Measurements from ENCODE around the gene EPSTI1.
"Not testable (repeated sequence)": the region's sequence is repeated elsewhere in the genome, so short reads cannot be mapped to it uniquely, and the experiment has no call there.

The EPSTI1 gene

DNA sequence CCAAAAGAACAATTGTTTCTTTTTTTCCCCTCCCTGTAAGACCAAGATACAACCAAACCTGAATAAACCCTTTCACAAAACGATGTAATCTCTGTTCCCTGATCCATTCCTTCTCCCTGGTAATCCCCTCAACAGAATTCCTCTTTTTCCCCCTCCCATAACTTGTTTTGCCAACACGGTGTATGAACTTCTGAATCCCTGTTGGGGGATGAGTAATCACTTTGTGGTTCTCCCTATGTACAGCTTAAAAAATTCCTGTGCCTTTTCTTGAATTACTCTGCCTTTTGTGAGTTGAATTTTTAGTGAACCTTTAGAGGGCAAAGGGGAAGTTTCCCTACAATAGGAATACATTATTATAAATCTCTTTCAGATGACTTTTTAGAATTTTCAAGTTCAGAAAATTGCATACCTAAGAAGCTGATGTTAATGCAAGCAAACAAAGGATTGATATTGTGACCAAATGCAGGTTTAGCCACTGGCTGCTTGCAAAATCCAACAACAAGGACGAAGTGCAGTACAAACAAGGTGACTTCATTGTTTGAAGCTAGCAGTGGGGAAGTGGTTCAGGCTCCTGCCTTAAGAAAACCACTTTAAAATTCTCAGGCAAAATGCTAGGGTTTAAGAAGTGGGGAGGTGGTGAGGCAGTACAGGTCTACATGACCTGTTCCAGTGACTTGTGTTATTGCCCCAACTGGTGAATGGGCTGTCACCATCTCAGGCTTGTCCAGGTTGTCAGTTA lies 15.0 kb upstream of the EPSTI1 start:
- FAIRE-seq: no peak
- DNase-seq (ENCODE audit: extremely low spot score, insufficient read length, low read depth): no peak

DNA sequence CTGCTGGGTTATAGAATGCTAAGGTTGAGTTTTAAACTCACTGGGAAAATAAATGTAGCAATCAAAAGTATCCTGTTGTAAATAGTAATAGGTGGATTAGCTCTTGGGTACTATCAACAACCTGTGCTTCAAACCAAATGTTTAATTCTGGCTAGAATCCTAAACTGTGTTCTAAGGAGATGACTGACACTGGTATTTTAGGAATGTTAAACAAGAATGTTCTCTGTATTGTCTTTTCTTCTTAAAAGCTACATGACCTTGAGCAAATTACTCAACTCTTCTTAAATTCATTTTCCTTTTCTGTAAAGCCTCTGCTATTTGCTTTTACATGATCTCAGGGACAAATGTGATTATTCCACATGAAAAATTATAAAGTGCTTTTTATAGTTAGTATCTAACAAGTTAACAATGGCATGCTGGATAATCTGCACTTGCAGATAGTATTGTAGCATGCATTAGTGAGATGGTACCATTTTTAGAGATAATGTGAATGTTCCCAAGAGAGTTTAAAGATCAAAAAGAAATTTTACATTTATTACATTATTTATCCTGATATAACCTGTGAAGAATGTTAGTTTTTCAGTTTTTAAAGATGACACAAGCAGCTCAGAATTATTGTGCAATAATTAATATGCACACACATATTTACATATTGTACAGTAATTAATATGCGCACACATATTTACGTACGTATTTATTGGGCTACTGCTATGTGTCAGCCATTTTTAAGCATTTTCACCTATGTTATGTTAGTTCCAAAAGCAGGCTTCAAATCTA lies 13.6 kb upstream of the EPSTI1 start:
- FAIRE-seq (no peak), DNase-seq (ENCODE audit: extremely low spot score, insufficient read length, low read depth) (no peak)

DNA sequence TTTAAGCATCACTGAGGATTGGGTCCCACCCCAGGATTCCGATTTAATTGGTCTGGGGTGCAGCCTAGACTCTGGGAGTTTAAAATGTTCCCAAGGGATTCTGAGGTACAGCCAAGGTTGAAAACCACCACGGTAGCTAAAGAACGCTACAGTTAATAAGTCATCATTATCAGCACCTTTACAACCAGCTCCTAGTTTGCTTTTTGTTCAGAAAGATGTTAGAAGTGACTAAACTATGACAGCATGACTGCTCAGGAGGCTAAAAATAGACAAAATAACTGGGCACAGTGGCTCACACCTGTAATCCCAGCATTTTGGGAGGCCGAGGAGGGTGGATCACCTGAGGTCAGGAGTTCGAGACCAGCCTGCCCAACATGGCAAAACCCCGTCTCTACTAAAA lies 11.7 kb upstream of the EPSTI1 start:
- no peak for DNase-seq (ENCODE audit: extremely low spot score, insufficient read length, low read depth)
- FAIRE-seq: no peak

DNA sequence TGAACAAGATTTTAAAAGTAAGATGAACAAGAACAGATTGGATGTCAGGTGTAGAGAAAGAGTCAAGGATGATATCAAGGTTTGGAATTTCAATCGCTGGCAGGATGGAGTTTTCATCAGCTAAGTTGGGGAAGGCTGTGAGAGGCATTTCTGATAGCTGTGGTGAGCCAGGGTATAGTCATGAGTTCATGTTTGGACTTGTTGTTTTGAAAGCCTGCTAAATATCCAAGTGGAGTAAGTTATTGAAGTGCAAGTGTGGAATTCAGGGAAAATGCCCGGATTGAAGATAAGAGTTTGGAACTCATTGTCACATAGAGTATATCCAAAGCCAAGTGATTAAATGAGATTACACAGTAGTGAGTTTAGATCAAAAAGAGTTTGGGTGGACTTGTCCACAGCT lies 11.0 kb upstream of the EPSTI1 start:
- FAIRE-seq (no peak), DNase-seq (ENCODE audit: extremely low spot score, insufficient read length, low read depth) (no peak)

DNA sequence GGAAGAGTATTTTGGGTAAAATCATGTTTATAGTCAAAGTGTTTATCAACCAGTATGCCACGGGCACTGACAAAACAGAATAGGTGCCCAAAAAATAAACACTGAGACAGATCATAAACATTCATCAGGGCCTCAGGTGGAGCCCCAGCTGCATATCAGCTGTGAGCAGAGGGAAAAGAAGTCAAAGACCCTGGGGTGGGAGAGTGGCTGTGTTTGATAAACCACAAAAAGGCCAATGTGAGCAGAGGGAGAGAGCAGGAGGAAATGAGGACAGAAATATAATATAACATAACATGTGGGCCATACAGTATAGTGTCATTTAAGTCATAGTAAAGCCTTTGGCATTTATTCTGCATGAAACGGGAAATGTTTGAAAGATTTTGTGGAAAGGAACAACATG lies 10.0 kb upstream of the EPSTI1 start:
- DNase-seq (ENCODE audit: extremely low spot score, insufficient read length, low read depth): no peak
- no peak for FAIRE-seq

DNA sequence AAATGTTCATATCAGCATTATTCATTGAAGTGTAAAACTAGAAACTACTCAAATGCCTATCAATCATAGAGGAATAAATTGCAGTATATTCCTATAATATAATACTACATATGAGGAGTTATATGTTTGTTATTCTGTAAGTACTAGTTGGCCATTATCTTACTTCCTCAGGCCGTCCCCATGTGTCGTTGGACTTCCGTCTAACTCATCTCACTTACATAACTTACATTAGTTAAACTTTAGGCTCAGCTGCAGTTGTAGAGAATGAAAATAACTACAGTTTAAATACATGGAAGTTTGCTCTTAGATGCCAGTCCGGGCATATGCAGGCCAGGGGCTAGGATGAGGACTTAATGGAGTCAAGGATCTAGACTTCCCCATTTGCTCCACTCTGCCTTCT lies 8.6 kb upstream of the EPSTI1 start:
- no peak for FAIRE-seq
- DNase-seq (ENCODE audit: extremely low spot score, insufficient read length, low read depth): no peak

DNA sequence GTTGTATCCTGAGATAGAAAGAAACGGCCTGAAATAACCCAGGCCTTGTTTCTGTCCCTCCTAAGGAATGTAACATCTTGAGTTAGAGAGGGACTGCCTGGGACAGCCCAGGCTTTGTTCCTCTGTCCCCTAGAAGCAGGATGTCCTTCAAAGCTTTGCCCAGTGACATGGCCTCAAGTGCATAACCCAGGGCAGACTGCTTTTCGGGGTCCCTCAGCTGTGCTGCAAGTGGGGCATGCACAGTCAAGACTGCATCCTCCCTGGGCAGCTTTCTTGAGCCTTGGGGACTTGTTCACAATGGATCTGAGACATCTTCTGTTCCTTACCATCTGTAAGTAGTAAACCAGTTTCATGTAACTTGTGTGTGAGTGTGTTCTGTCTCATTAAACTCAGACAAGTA lies 7.5 kb upstream of the EPSTI1 start:
- FAIRE-seq (no peak), DNase-seq (ENCODE audit: extremely low spot score, insufficient read length, low read depth) (no peak)

DNA sequence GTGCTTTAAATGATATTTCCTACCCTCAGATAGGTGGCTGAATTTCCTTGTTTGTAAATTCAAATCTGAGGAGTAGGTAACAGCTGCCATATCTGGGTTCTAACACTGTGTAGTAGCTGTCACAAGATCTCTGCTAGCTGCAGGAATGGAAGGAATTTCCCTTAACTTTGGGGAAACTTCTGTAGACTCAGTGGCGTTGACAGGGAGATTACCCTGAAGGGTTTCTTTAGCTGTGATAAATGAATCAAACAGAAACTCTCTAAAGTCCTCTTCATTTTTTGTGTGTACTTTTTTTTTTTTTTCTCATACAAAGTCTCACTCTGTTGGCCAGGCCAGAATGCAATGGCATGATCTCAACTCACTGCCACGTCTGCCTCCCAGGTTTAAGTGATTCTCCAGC lies 5.3 kb upstream of the EPSTI1 start:
- DNase-seq (ENCODE audit: extremely low spot score, insufficient read length, low read depth) (no peak), FAIRE-seq (peak; percentile 83)

DNA sequence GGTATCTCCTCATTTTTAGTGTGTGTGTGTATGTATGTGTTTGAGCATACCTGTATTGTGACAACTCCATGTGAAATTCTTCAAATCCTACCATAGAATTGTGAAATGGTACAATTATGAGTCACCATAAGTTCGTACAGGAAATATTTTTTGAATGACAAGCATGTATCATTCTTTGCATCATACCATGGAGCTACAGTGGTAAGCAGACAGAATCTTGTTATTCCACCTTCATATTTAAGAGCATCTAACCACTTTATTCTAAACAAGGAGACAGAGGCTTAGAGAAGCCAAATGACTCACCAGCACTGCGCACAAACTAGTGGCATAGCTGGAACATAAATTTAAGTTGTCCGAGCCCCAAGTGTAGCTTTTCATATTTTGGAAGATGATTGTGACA lies 4.5 kb upstream of the EPSTI1 start:
- FAIRE-seq: peak; percentile 62
- DNase-seq (ENCODE audit: extremely low spot score, insufficient read length, low read depth): no peak

DNA sequence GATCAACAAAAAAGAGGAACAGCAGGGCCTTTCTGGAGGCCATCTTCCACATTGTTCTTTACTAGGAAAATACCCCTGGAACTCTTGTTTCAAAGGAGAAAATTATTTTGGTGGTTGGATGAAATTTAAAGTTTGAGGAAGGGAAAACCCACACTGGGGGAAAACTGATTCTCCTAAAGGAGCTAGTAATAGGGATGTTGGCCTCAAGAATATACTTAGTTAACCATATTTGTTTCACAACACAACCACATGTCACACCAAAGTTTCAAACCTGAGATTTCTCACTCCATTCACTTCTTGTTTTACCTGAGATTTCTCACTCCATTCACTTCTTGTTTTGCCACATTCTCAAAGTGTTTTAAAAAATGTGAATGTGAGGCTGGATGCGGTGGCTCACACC lies 2.8 kb upstream of the EPSTI1 start:
- no peak for DNase-seq (ENCODE audit: extremely low spot score, insufficient read length, low read depth)
- FAIRE-seq: peak; percentile 61

DNA sequence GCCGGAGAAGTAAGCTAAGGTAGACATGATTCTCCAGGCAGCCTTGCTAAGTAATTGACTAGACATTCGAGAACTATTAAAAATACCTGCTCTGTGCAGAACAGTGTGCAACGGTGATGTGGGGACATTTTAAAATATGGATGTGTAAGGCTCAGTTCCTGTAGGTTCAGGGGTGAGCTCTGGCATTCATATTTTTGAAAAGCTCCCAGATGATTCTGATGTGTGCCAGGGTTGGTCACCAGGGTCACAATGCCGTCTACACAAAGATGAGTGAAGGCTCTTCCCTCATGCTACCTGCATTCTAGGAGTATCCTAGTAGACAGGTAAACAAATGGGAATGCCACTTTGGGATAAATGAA lies 702 bp upstream of the EPSTI1 start:
- no peak for DNase-seq (ENCODE audit: extremely low spot score, insufficient read length, low read depth)
- FAIRE-seq: no peak

DNA sequence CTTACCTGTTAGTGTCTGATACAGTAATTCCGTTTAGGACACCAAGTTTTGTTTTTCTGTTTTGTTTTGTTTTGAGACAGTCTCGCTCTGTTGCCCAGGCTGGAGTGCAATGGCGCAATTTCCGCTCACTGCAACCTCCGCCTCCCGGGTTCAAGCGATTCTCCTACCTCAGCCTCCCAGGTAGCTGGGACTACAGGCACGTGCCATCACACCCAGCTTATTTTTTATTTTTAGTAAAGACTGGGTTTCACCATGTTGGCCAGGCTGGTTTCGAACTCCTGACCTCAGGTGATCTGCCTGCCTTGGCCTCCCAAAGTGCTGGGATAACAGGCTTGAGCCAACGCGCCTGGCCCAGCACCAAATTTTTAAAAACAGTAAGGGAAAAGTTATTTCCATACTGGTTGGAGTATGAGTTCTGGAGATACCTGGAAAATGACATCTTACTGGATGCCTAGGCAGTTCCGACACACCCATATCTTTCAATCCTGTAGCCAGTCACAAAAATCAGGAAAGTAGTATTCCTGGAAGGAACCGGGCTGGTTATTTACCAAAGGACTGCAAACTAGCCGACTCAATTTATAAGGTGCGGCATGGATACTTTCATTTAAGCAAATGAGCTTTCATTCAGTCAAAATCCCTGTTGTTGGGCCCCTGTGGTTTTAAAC lies 676 bp downstream of the EPSTI1 start:
- DNase-seq (ENCODE audit: extremely low spot score, insufficient read length, low read depth): not testable (repeated sequence)
- peak; percentile 80 for FAIRE-seq

DNA sequence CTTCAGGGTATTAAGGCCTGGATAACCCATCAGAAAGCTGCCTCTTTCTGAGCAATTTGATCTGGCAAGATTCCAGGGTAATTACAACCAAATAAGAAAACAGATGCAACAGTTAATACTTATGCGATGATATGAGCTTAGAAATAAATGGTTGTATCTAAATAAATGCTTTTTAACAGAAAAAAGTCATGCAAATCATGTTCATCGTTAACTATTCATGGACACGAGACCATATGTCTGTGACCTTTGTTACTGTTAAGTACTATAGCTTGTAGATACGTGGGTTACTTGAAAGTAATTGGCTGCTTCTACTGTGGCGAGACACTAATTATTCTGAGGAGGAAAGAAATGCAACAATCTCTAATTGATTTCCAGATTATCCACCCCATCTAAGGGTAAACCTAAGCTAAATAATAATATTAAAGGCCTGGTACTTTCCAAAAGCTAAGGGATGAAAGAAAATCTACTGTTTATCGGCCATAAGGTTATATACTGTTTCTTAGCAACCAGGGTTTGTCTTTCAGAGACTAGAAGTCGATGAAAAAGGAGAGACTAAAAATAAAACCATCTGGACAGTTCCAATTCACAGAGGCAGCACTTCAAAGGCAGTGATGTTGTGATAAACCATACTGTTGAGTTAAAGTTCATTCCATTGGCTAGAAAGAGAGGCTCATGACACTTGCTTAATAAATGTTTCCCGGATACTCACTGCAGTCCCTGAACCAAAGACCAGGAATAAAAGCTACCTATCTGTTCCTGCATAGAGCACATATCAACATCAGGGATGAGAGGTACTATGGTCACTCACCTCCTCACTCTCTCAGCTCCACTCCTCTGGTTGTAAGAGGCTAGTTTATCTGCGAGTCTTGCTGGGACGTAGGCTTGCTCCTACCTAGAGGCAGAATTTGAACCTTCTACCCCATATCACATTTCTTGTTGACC lies 1.5 kb downstream of the EPSTI1 start:
- no peak for DNase-seq (ENCODE audit: extremely low spot score, insufficient read length, low read depth)
- peak; percentile 77 for FAIRE-seq

DNA sequence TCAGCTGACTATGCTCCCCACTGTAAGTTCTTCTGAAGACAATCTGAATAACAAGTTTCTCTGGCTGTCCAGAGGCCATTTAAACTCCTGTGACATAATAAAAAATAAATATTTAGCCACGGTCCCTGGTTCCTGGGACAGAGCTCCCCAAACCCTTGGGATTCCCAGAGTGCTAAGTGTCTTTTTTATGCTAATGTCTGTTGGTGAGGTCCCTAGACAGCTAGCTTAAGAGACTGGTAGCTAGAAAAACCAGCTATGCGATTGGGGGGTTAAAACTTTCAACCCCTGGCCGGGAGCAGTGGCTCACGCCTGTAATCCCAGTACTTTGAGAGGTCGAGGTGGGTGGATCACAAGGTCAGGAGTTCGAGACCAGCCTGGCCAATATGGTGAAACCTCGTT lies 5.9 kb downstream of the EPSTI1 start:
- DNase-seq (ENCODE audit: extremely low spot score, insufficient read length, low read depth) (no peak), FAIRE-seq (no peak)

DNA sequence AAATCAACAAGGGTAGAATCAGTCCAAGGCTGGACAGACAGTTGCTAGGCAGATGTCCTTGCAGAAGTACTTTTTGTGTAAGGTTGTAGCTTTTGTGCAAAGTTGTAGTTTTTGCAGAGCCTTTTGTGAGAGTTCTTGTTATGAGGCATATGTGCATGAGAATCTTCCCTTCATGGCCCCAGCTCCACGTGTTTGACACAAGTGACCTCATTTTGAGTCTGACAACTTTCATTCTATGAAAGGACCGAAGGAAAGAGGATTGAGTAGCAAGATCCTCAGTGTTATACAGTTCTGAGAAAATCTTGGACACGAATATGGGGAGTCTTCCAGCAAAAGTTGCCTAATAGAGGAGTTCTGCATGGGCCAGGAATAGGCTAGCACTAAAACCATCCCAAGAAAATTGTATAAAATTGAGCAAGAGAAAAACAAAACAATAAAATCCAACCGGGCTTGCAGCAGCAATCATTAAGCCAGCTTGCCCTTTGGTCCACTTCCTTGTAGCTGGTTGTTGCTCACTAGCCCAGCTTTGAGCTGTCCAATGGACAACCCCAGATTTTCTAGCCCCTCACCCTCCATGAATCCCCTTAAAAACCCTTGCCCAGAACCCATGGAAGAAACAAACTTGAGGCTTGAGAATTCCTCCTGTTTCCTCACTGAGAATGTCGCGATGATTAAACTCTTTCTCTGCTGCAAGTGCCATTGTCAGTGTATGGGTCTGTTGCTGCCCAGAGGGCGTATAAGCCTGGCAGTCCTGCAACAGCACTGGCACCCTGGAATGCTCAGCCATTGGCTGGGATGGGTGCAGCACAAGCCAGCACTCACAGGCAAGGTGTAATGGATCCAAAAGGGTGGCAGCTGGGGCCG lies 6.5 kb downstream of the EPSTI1 start:
- DNase-seq (ENCODE audit: extremely low spot score, insufficient read length, low read depth) (no peak), FAIRE-seq (peak; percentile 59)

DNA sequence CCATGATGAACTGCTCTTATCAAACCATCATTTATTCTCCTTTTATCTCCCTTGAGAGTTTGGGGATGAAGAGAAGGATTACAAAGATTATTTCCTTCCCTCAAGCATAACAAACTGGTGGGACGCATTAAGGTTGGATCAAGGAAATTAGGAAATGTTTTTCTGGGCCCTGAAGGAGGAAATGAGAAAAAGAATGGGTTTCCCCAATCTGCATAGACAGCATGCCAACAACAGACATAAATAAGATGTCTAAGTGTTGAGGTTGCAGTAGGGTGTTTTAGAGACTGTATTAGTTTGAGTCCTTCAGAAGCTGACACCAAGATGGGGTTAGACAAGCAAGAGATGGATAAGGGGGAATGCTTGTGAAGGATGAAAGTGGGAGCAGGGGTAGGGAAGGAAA lies 7.3 kb downstream of the EPSTI1 start:
- FAIRE-seq: peak; percentile 49
- no peak for DNase-seq (ENCODE audit: extremely low spot score, insufficient read length, low read depth)

DNA sequence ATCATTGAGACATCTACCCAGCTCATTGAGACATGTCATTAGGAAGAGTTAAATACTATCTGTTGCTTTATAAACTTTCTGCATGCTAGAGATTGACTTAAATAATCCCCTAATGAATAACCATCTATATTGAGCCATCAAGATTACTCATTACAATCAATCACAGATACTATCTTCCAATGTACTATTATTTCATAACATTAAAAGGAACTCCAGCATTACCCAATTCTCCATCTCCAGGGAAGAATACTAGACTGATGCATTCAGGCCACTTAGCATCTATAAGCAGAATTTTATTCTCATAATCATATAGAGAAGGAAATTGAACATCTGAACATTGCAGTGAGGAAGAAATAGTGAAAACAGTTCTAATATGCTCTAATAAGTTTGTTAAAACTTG lies 8.0 kb downstream of the EPSTI1 start:
- DNase-seq (ENCODE audit: extremely low spot score, insufficient read length, low read depth) (no peak), FAIRE-seq (no peak)

DNA sequence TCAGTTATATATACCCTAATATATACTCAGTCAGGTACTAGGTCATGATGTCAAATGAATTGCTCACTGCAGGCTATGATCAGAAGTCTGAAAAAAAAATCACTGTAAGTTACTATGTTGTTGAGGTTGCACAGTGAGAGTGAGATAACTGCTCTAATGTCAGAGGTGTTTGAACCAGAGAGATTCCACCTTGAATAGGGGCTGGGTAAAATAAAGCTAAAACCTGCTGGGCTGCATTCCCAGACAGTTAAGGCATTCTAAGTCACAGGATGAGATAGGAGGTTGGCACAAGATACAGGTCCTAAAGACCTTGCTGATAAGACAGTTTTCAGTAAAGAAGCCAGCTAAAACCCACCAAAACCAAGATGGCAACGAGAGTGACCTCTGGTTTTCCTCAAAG lies 10.2 kb downstream of the EPSTI1 start:
- FAIRE-seq: no peak
- no peak for DNase-seq (ENCODE audit: extremely low spot score, insufficient read length, low read depth)

DNA sequence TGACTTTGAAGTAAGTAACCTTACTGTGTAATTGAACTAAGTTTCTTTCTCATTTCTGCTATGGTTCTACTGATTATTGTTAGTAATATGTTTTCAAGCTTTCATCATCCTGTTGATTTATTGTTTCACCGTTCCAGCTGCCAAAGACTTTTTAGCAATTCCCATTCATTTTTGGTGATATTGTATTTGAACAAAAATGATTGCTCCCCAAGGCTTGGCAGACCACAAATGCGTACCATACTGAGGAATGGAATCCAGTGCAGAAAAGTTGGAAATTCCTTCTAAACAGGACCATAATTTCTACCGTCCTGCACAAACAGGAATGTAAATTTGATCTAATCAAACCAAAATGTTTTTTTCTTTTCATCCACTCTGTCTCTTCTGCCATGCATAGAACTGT lies 10.7 kb downstream of the EPSTI1 start:
- DNase-seq (ENCODE audit: extremely low spot score, insufficient read length, low read depth) (no peak), FAIRE-seq (no peak)

All from GM18507 (cell line).